ENCODE measurements around the gene G6PD.

- TF ChIP-seq, protein P1, sequence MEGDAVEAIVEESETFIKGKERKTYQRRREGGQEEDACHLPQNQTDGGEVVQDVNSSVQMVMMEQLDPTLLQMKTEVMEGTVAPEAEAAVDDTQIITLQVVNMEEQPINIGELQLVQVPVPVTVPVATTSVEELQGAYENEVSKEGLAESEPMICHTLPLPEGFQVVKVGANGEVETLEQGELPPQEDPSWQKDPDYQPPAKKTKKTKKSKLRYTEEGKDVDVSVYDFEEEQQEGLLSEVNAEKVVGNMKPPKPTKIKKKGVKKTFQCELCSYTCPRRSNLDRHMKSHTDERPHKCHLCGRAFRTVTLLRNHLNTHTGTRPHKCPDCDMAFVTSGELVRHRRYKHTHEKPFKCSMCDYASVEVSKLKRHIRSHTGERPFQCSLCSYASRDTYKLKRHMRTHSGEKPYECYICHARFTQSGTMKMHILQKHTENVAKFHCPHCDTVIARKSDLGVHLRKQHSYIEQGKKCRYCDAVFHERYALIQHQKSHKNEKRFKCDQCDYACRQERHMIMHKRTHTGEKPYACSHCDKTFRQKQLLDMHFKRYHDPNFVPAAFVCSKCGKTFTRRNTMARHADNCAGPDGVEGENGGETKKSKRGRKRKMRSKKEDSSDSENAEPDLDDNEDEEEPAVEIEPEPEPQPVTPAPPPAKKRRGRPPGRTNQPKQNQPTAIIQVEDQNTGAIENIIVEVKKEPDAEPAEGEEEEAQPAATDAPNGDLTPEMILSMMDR (conservative IDR thresholded peaks at IDR 0.05 in 1 of 2, IDR thresholded peaks at IDR 0.05 in 1 of 2; ENCODE audit: extremely low read depth in 1 of 2, insufficient read depth in 1 of 2, low read depth in 1 of 2, low read length in 2 of 2): no peak
- no peak for TF ChIP-seq EZH2 (IDR thresholded peaks at IDR 0.05; ENCODE audit: borderline replicate concordance, low read length)
These were observed 38.3 kb downstream of the G6PD start for GRCh38 chrX:154508384-154508745.

Measured in mammary epithelial cell (primary cell).